ENCODE results near the gene FZD10.

FZD10 gene

GRCh38 chr12:130162267-130162666, at the start of gene FZD10:
FZD10 (plus strand) TSS chr12:130162464; CDS start chr12:130162943, 479 bp downstream.
- no peak for DNase-seq

GRCh38 chr12:130114952-130115351, 47.3 kb upstream of the FZD10 start:
- DNase-seq = no peak

- no peak for DNase-seq
Observed at GRCh38 chr12:130115646-130116045, 46.6 kb upstream of the FZD10 start.

GRCh38 chr12:130116791-130117190, 45.5 kb upstream of the FZD10 start:
- DNase-seq = no peak

- no peak for DNase-seq
Observed at GRCh38 chr12:130117233-130117632, 45.0 kb upstream of the FZD10 start.

- no peak for DNase-seq
Observed at GRCh38 chr12:130117701-130118100, 44.6 kb upstream of the FZD10 start.

GRCh38 chr12:130118181-130118580, 44.1 kb upstream of the FZD10 start:
- DNase-seq = no peak

GRCh38 chr12:130119241-130119861, 42.9 kb upstream of the FZD10 start:
- no peak for DNase-seq

- no peak for DNase-seq
Observed at GRCh38 chr12:130120012-130120805, 42.1 kb upstream of the FZD10 start.

GRCh38 chr12:130121226-130122000, 40.9 kb upstream of the FZD10 start:
- no peak for DNase-seq

- no peak for DNase-seq
Observed at GRCh38 chr12:130122356-130122755, 39.9 kb upstream of the FZD10 start.

GRCh38 chr12:130124106-130124505, 38.2 kb upstream of the FZD10 start:
- no peak for DNase-seq

GRCh38 chr12:130124605-130125244, 37.5 kb upstream of the FZD10 start:
- DNase-seq = no peak

- DNase-seq = no peak
Observed at GRCh38 chr12:130126023-130126432, 36.2 kb upstream of the FZD10 start.

- no peak for DNase-seq
Observed at GRCh38 chr12:130127532-130127911, 34.7 kb upstream of the FZD10 start.

- DNase-seq = no peak
Observed at GRCh38 chr12:130127912-130128789, 34.1 kb upstream of the FZD10 start.

- no peak for DNase-seq
Observed at GRCh38 chr12:130128790-130129735, 33.2 kb upstream of the FZD10 start.

GRCh38 chr12:130130346-130130745, 31.9 kb upstream of the FZD10 start:
- DNase-seq = no peak

- no peak for DNase-seq
Observed at GRCh38 chr12:130131025-130131424, 31.2 kb upstream of the FZD10 start.

GRCh38 chr12:130131801-130132200, 30.5 kb upstream of the FZD10 start:
- no peak for DNase-seq
